A673 (cell line): ENCODE results near the gene RBM3. TPM values are rescaled to one million over a fixed set of nuclear protein-coding genes. Genes with fewer than 3 reads are reported as not detected.

Source experiments
- BruUV-seq: library from RNA; stranded (reverse); fragments of 400-500 nt; replicated peaks from 2 replicates; lab custom pipeline; 2021; lab: Mats Ljungman, UMichigan
- CTCF ChIA-PET: fragments of 300-600 bp; sonication (Branson Sonifier 250); formaldehyde crosslinking; loops from one replicate; lab custom pipeline; 2022; ENCODE audit warnings: antibody characterized with exemption; lab: Charles Lee
- POLR2A ChIA-PET: fragments of 300-600 bp; sonication (Branson Sonifier 250); formaldehyde crosslinking; loops from one replicate; lab custom pipeline; 2022; ENCODE audit warnings: antibody characterized with exemption; ENCODE audit not compliant: low non-redundant PET; lab: Charles Lee
- DNase-seq: peaks from one replicate; pipeline ENCODE4 v3.0.0-alpha.2; 2015; ENCODE audit warnings: low spot score
- H3K27ac ChIP-seq: fragments of 200-600 bp; sonication (generic); 2 replicates; pipeline ENCODE4 v1.5.1; 2016; ENCODE audit warnings: mixed run types, low read depth, mild to moderate bottlenecking, mixed read lengths, antibody characterized with exemption, low read length; ENCODE audit not compliant: poor library complexity, severe bottlenecking
- H3K27me3 ChIP-seq: fragments of 200-600 bp; sonication (generic); replicated peaks from 2 replicates; pipeline ENCODE4 v1.6.1; 2017; ENCODE audit warnings: mixed run types, low read depth, mild to moderate bottlenecking, mixed read lengths, antibody characterized with exemption, low read length; ENCODE audit not compliant: insufficient read depth, poor library complexity
- H3K36me3 ChIP-seq: fragments of 200-600 bp; sonication (generic); 2 replicates; pipeline ENCODE4 v1.6.1; 2016; ENCODE audit warnings: mixed run types, mild to moderate bottlenecking, mixed read lengths, antibody characterized with exemption, low read length; ENCODE audit not compliant: insufficient read depth, poor library complexity, severe bottlenecking
- H3K4me1 ChIP-seq: fragments of 200-600 bp; sonication (generic); 2 replicates; pipeline ENCODE4 v1.6.1; 2017; ENCODE audit warnings: mixed run types, mild to moderate bottlenecking, mixed read lengths, antibody characterized with exemption, low read length; ENCODE audit not compliant: insufficient read depth, poor library complexity, severe bottlenecking
- H3K4me3 ChIP-seq: fragments of 200-600 bp; sonication (generic); 2 replicates; pipeline ENCODE4 v1.5.1; 2016; ENCODE audit warnings: low read depth, mixed run types, mild to moderate bottlenecking, mixed read lengths, low read length; ENCODE audit not compliant: poor library complexity, severe bottlenecking
- H3K9me3 ChIP-seq: fragments of 200-600 bp; sonication (generic); 2 replicates; pipeline ENCODE4 v1.6.1; 2016; ENCODE audit warnings: mixed run types, low read depth, mild to moderate bottlenecking, mixed read lengths, antibody characterized with exemption, low read length; ENCODE audit not compliant: poor library complexity, severe bottlenecking
- CTCF ChIP-seq: fragments of 300-800, 200-600 bp; sonication (generic); conservative IDR thresholded peaks from 2 replicates; pipeline ENCODE4 v1.5.1; 2017; ENCODE audit warnings: low read depth, mild to moderate bottlenecking, antibody characterized with exemption, low read length, moderate library complexity, mixed read lengths
- EZH2 ChIP-seq: fragments of 200-600 bp; sonication (generic); IDR thresholded peaks from 2 replicates; pipeline ENCODE4 v1.6.1; 2017; ENCODE audit warnings: borderline replicate concordance, low read depth, mild to moderate bottlenecking, mixed read lengths, antibody characterized with exemption, low read length; ENCODE audit not compliant: poor library complexity, severe bottlenecking
- intact Hi-C: fragments of 100-400 bp; cut with micrococcal nuclease; formaldehyde crosslinking; loops from one replicate; pipeline ENCODE4 v1.10.0; 2022; ENCODE audit not compliant: unreplicated experiment
- total RNA-seq: library from RNA; stranded (reverse); gene quantifications from 2 replicates; pipeline ENCODE4 v1.2.3, GENCODE V29; 2021

Gene RBM3
- total RNA-seq, 1 experiment from 2014 or later: 259 TPM

GRCh38 chrX:48558271-48558670, 16.0 kb upstream of the RBM3 start:
- H3K27ac ChIP-seq: no peak overlapping the region
- intact Hi-C loops: no loop called here

GRCh38 chrX:48559636-48560035, 14.6 kb upstream of the RBM3 start:
- Histone ChIP-seq H3K4me3 (no peak overlapping the region), H3K4me1 (no peaks in the 10 kb centered on the region), H3K9me3 (no peaks in the 10 kb centered on the region), H3K27ac (no peak overlapping the region), H3K27me3 (no peaks in the 10 kb centered on the region), H3K36me3 (peaks cover 3% of the 10 kb centered on the region)
- ChIA-PET CTCF (no interaction called here), POLR2A (no interaction called here)
- no TSS peak for BruUV-seq
- no peak for TF ChIP-seq CTCF
- TF ChIP-seq EZH2: no peak
- intact Hi-C loops: no loop called here
- DNase-seq: no peak

More at GRCh38 chrX:48558271-48558670, 16.0 kb upstream of the RBM3 start:
- Histone ChIP-seq H3K36me3 (peaks cover 3% of the 10 kb centered on the region), H3K4me1 (no peaks in the 10 kb centered on the region), H3K9me3 (no peaks in the 10 kb centered on the region), H3K27me3 (no peaks in the 10 kb centered on the region), H3K4me3 (no peak overlapping the region)
- ChIA-PET CTCF (no interaction called here), POLR2A (no interaction called here)
- TF ChIP-seq EZH2: no peak
- no peak for TF ChIP-seq CTCF
- DNase-seq: no peak
- no TSS peak for BruUV-seq

- DNase-seq: no peak
- Histone ChIP-seq H3K4me1 (no peaks in the 10 kb centered on the region), H3K27ac (no peak overlapping the region), H3K9me3 (no peaks in the 10 kb centered on the region), H3K36me3 (peaks cover 3% of the 10 kb centered on the region), H3K4me3 (no peak overlapping the region), H3K27me3 (no peaks in the 10 kb centered on the region)
- no TSS peak for BruUV-seq
- POLR2A ChIA-PET: no interaction called here
- CTCF ChIA-PET: no interaction called here
- intact Hi-C loops: no loop called here
- no peak for TF ChIP-seq EZH2
- TF ChIP-seq CTCF: no peak
Measured at GRCh38 chrX:48560056-48560455, 14.2 kb upstream of the RBM3 start.
